Upper lobe of right lung (tissue), 1 donor: ENCODE measurements around the gene APBA2. TPM values are rescaled to one million over a fixed set of nuclear protein-coding genes. Genes with fewer than 3 reads are reported as not detected.
"Not testable (repeated sequence)": the region's sequence is repeated elsewhere in the genome, so short reads cannot be mapped to it uniquely, and the experiment has no call there.

Experiments
- ATAC-seq: fragments of 200-7000 bp; cut with Tn5 transposase; one replicate; pipeline ENCODE4 v1.9.1; 2020; ENCODE audit warnings: mild to moderate bottlenecking, moderate library complexity
- DNase-seq: peaks from one replicate; pipeline ENCODE4 v3.0.0-alpha.2; 2020
- H3K27ac ChIP-seq: fragments of 200-600 bp; one replicate; pipeline ENCODE4 v1.8.0; 2022
- H3K27me3 ChIP-seq: fragments of 200-600 bp; one replicate; pipeline ENCODE4 v1.8.0; 2022; ENCODE audit warnings: mild to moderate bottlenecking
- H3K36me3 ChIP-seq: fragments of 200-600 bp; one replicate; pipeline ENCODE4 v1.8.0; 2022
- H3K4me1 ChIP-seq: fragments of 200-600 bp; one replicate; pipeline ENCODE4 v1.8.0; 2022
- H3K4me3 ChIP-seq: fragments of 200-600 bp; one replicate; pipeline ENCODE4 v1.8.0; 2022; ENCODE audit warnings: mild to moderate bottlenecking
- H3K9me3 ChIP-seq: fragments of 200-600 bp; one replicate; pipeline ENCODE4 v1.8.0; 2022
- intact Hi-C: fragments of 100-400 bp; cut with DNase I; formaldehyde crosslinking; loops from one replicate; pipeline ENCODE4 v1.11.0; 2022
- total RNA-seq: library from RNA; stranded (reverse); fragmentation: NEBNext Ultra II Directional; extraction: Animal tissue kit (Norgen Biotek cat#: 25700); gene quantifications from one replicate; pipeline ENCODE4 v1.2.1, GENCODE V29; 2021
- TF ChIP-seq, protein P1 (sequence below): fragments of 200-600 bp; IDR thresholded peaks from one replicate; pipeline ENCODE4 v1.8.0; 2022; ENCODE audit warnings: antibody characterized with exemption
- donor health status: DM: no; HTN: yes; CAD: no; lungs with severe emphysema.

APBA2 gene
- total RNA-seq, 1 donor from 2014 or later = 4.2 TPM

DNA sequence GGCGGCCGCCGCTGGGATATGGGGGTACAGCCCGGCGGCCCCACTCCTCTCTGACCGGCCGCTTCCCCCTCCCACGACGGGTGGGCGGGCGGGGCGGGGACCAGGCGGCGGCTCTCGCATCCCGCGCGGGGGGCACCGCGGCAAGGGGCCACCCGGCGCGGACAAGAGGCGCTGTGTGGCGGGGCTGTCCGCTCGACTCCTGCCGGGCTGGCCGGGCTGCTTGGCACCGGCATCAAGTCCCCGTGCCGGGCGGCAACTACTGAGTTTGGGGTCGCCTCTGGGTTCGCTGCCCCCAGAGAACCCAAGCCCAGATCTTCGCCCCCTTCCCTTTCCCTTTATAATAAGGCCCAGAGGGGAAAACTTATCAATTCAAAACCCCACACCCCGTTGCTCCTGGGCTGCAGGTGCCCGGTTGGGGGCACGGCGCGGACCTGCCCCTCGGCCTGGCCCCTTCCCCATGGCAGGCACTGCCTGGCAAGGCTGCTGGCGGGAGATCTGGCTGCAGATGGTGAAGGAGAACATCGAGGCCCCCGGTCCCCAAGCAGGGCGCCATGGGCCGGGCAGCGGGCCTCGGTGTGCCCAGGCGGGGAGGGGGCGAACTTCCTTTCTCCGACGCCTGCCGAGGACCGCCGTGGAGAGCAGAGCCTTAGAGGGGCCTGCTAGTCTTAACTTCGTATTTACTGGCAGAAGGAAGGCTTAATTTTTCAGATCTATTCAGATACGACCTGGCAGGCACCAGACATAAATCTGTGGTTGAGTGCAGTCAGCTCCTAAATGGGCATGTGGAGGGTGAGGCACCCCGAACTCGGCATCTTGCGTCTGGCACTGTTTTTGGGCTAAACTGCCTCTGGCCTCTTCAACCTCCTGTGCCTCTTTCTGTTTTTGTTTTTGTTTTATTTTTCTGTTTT is 911 bp downstream of the APBA2 start:
- DNase-seq = no peak
- peaks cover 29% of the 10 kb centered on the region for H3K27me3 ChIP-seq

DNA sequence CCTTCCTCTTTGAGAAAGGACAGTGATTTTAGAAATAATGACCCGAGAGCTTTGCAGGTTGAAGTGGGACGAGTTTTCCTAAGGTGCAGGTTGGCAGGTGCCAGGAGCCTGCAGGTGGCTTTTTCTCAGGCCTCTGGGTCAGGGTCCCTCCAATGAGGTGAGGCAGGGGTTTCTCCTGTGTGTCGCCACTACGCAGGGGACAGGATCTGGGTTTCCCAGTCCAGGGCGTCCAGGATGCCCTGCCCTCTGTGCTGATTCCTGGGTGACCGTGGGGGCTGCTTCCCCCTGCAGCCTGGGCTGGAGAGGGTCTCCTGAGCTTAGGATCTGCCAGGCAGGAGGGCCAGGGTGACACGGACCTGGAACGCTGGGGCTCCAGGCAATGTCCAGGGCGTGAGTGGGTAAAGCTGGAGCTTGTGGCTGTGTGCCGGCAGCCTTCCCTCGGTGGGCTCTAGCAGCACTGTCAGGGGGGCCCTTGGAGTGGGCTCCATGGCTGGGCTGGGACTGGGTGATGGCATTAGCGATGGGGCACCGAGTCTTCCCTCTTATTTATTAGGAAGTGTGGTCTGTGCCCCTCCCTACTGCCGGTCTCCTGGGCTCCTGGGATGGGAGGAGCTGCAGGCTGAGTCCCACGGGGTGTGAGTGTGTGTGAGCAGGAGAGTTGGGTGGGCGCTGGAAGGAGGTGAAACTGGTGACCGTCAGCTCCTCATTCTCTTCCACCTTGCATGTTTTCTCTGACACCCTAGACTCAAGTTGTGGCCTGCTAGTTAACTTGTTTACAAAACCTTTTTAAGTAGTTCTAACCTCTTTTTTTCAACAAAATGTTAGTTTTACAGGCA is 1.8 kb downstream of the APBA2 start:
- intact Hi-C loops = no loop called here
- peaks cover 29% of the 10 kb centered on the region for H3K27me3 ChIP-seq
- H3K4me1 ChIP-seq = no peaks in the 10 kb centered on the region
- no peak overlapping the region for H3K4me3 ChIP-seq
- H3K36me3 ChIP-seq = no peaks in the 10 kb centered on the region
- no peaks in the 10 kb centered on the region for H3K9me3 ChIP-seq
- DNase-seq = no peak
- ATAC-seq = no peak
- TF ChIP-seq, protein P1, sequence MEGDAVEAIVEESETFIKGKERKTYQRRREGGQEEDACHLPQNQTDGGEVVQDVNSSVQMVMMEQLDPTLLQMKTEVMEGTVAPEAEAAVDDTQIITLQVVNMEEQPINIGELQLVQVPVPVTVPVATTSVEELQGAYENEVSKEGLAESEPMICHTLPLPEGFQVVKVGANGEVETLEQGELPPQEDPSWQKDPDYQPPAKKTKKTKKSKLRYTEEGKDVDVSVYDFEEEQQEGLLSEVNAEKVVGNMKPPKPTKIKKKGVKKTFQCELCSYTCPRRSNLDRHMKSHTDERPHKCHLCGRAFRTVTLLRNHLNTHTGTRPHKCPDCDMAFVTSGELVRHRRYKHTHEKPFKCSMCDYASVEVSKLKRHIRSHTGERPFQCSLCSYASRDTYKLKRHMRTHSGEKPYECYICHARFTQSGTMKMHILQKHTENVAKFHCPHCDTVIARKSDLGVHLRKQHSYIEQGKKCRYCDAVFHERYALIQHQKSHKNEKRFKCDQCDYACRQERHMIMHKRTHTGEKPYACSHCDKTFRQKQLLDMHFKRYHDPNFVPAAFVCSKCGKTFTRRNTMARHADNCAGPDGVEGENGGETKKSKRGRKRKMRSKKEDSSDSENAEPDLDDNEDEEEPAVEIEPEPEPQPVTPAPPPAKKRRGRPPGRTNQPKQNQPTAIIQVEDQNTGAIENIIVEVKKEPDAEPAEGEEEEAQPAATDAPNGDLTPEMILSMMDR = no peak
- no peak overlapping the region for H3K27ac ChIP-seq

More for the DNA sequence above, 911 bp downstream of the APBA2 start:
- intact Hi-C loops = no loop called here
- Histone ChIP-seq H3K36me3 (no peaks in the 10 kb centered on the region), H3K27ac (no peak overlapping the region), H3K4me3 (peak overlapping the region; percentile 45), H3K4me1 (no peaks in the 10 kb centered on the region), H3K9me3 (no peaks in the 10 kb centered on the region)
- ATAC-seq = no peak
- TF ChIP-seq, protein P1 = no peak

DNA sequence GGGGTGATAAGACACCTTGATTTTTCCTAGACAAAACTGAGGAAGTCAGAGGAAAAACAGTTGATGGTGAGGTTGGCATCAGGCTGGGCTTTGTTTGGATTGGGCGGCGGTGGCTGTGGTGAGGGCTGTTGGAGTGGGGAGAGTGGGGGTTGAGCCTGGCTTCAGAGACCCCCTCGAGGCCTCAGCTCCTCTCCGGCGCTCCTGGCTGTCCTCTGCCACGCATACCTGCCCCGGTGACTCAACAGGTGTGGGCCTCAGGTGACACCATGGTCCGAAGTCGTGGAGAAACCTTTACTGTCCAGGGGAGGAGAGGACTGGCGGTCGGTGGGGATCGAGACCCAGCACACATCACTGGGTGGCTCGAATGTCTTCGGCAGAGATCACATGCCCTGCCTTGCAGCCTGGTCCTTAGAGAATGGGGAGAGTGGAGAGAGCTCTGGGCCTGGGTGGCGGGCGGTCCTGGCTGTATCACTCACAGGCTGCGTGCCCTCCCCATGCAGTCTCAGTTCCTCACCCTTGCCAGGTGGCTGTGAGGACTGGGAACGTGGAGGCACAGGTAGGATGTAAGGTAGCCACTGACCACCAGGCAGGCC is 2.6 kb downstream of the APBA2 start:
- ATAC-seq = no peak
- no peaks in the 10 kb centered on the region for H3K9me3 ChIP-seq
- H3K36me3 ChIP-seq = no peaks in the 10 kb centered on the region
- peaks cover 29% of the 10 kb centered on the region for H3K27me3 ChIP-seq
- no peak for DNase-seq
- intact Hi-C loops = no loop called here
- TF ChIP-seq, protein P1 = no peak
- H3K4me3 ChIP-seq = no peak overlapping the region
- no peaks in the 10 kb centered on the region for H3K4me1 ChIP-seq
- H3K27ac ChIP-seq = no peak overlapping the region

DNA sequence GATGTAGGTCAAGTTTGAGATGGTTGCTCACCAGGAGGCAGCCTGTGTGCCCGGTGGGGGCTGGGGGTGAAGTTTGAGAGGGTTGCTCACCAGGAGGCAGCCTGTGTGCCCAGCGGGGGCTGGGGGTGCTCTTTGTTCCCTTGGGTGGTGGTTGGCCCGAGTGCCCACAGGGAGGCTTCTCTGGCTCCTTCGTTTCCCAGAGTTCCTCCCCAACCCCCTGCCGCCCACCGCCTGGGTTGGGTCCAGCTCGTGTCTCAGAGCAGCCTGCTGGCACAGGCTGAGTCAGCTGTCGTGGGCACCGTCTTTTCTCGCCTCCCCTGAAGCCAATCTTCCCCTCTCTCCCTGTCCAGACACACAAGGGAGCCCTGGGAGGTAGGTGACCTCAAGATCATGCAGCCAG is 3.1 kb downstream of the APBA2 start:
- Histone ChIP-seq H3K36me3 (no peaks in the 10 kb centered on the region), H3K27me3 (peaks cover 29% of the 10 kb centered on the region), H3K9me3 (no peaks in the 10 kb centered on the region), H3K4me1 (no peaks in the 10 kb centered on the region), H3K27ac (no peak overlapping the region), H3K4me3 (no peak overlapping the region)
- no peak for ATAC-seq
- no peak for DNase-seq
- intact Hi-C loops = no loop called here
- TF ChIP-seq, protein P1 = no peak

DNA sequence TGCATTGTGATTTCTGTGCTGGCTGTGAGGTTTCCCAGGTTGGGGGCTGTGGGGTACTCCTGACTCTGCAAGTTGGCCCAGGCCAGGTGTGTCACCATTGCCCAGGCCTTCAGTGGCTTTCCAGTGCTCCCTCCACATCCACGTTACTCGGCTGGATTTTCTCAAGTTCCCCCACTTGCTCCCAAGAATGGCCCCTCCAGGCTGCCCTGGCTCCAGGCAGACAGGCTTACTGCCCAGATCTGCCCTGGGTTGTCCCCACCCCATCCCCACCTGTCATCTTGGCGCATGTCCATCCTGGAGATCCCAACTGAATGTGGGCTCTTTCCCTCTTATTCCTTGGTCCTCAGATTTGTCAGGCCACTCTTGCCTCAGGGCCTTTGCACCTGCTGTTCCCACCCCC is 3.6 kb downstream of the APBA2 start:
- Histone ChIP-seq H3K36me3 (no peaks in the 10 kb centered on the region), H3K4me3 (no peak overlapping the region), H3K9me3 (no peaks in the 10 kb centered on the region), H3K4me1 (no peaks in the 10 kb centered on the region), H3K27me3 (peaks cover 29% of the 10 kb centered on the region), H3K27ac (no peak overlapping the region)
- DNase-seq = no peak
- ATAC-seq = no peak
- TF ChIP-seq, protein P1 = no peak
- intact Hi-C loops = no loop called here

DNA sequence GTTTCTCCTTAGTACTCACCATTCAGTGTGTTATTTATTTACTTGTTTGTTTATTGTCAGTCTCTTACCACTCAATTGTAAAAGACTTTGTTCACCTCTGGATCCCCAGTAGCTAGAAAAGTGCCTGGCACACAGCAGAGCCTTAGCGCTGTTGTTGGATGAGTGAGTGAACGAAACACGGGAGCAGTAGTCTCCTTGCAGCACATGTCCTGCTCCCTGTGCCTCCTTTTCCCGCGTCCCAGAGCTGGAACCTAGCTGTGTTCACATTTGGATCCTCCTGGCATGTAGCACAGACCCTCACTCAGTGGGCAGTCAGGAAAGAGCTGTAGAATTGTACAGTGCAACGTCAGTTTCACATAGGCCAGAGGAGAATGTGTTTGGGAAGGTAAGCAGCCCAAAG is 4.1 kb downstream of the APBA2 start:
- ATAC-seq, intact Hi-C loops, DNase-seq, H3K9me3 ChIP-seq, H3K4me1 ChIP-seq, H3K27ac ChIP-seq, H3K36me3 ChIP-seq, H3K4me3 ChIP-seq: not testable (repeated sequence)
- H3K27me3 ChIP-seq = peaks cover 25% of the 10 kb centered on the region

DNA sequence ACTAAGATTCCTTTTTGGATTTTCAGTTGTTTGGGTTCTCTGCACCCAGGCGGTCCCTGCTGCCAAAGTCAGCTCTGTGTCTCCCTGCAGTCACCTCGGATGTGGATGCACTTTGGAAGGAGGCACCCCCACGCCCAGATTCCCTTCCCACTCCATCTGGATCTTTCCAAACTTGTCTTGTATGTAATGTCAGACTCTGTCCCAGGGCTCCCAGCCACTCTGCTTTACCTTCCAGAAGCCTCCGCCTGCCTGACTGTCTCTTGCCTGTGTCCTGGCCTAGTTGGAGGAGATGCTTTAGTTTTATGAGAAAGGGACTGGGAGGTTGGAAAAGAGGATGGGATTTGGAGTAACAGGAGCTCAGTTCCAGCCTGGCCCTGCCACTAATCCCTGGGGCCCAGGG is 4.5 kb downstream of the APBA2 start:
- H3K4me3 ChIP-seq, H3K9me3 ChIP-seq, H3K36me3 ChIP-seq, intact Hi-C loops, ATAC-seq, DNase-seq, H3K4me1 ChIP-seq, H3K27ac ChIP-seq: not testable (repeated sequence)
- peaks cover 21% of the 10 kb centered on the region for H3K27me3 ChIP-seq
